Type B pancreatic cell (in vitro differentiated cells): ENCODE data around the gene MEGF11. TPM values are rescaled to one million over a fixed set of nuclear protein-coding genes. Genes with fewer than 3 reads are reported as not detected.

ENCODE experiments used
- DNase-seq: peaks from one replicate; pipeline ENCODE4 v3.0.0; 2021; ENCODE audit warnings: mixed read lengths; ENCODE audit not compliant: unreplicated experiment; ENCODE audit errors: extremely low spot score
- H3K27ac Mint-ChIP-seq: 2 replicates; pipeline ENCODE4 v1.8.0; 2021; ENCODE audit warnings: mild to moderate bottlenecking, mixed read lengths
- H3K27me3 Mint-ChIP-seq: 2 replicates; pipeline ENCODE4 v1.8.0; 2021; ENCODE audit warnings: mixed read lengths
- H3K36me3 Mint-ChIP-seq: 2 replicates; pipeline ENCODE4 v1.8.0; 2021; ENCODE audit warnings: mixed read lengths
- H3K4me1 Mint-ChIP-seq: one replicate; pipeline ENCODE4 v1.8.0; 2021; ENCODE audit warnings: mixed read lengths; ENCODE audit not compliant: unreplicated experiment
- H3K4me3 Mint-ChIP-seq: 2 replicates; pipeline ENCODE4 v1.8.0; 2021; ENCODE audit warnings: mild to moderate bottlenecking, mixed read lengths
- H3K9me3 Mint-ChIP-seq: 2 replicates; pipeline ENCODE4 v1.8.0; 2021; ENCODE audit warnings: mixed read lengths
- total RNA-seq: library from RNA; stranded (reverse); gene quantifications from 2 replicates; pipeline ENCODE4 v1.2.1, GENCODE V29; 2021; ENCODE audit warnings: low replicate concordance
- TF ChIP-seq, protein P1 (sequence below): fragments of 200-600 bp; sonication (generic); conservative IDR thresholded peaks from 2 replicates; pipeline ENCODE4 v1.5.0; 2021; ENCODE audit warnings: antibody characterized with exemption, mild to moderate bottlenecking

MEGF11 gene
- total RNA-seq, 1 donor from 2014 or later, result 3.3 TPM

GRCh38 chr15:66025972-66026371 lies 227.6 kb downstream of the MEGF11 start:
- Mint-ChIP-seq H3K27me3 (peaks cover 21% of the 10 kb centered on the region), H3K4me3 (no peak overlapping the region), H3K4me1 (peaks cover 14% of the 10 kb centered on the region), H3K9me3 (no peaks in the 10 kb centered on the region), H3K27ac (no peak overlapping the region), H3K36me3 (no peaks in the 10 kb centered on the region)
- TF ChIP-seq, protein P1, sequence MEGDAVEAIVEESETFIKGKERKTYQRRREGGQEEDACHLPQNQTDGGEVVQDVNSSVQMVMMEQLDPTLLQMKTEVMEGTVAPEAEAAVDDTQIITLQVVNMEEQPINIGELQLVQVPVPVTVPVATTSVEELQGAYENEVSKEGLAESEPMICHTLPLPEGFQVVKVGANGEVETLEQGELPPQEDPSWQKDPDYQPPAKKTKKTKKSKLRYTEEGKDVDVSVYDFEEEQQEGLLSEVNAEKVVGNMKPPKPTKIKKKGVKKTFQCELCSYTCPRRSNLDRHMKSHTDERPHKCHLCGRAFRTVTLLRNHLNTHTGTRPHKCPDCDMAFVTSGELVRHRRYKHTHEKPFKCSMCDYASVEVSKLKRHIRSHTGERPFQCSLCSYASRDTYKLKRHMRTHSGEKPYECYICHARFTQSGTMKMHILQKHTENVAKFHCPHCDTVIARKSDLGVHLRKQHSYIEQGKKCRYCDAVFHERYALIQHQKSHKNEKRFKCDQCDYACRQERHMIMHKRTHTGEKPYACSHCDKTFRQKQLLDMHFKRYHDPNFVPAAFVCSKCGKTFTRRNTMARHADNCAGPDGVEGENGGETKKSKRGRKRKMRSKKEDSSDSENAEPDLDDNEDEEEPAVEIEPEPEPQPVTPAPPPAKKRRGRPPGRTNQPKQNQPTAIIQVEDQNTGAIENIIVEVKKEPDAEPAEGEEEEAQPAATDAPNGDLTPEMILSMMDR, result no peak
- no peak for DNase-seq

DNA sequence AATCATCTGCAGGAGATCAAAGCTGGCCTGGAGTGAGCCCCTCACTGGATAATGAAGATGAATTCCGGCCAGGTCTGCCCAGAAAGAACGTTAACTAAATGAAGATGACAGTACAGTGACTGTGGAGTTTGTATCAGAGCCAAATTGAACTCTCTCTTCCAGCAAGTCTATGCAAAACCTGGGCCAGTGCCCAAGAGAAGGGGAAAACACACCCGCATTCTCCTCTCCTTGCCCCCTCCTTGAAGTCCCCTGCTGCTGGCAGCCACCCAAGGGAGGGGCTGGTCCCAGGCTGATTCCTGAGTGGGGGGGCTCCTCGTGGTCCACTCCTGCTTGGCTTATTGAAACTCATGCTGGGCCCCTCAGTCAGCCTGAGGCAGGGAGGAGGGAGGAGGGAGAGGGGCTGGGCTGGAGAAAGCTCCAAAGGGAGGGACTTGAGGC lies 228.5 kb downstream of the MEGF11 start:
- Mint-ChIP-seq H3K4me1 (peaks cover 14% of the 10 kb centered on the region), H3K4me3 (no peak overlapping the region), H3K9me3 (no peaks in the 10 kb centered on the region), H3K36me3 (no peaks in the 10 kb centered on the region), H3K27ac (peak overlapping the region; percentile 10), H3K27me3 (peaks cover 21% of the 10 kb centered on the region)
- TF ChIP-seq, protein P1, result no peak
- DNase-seq, result no peak

- peaks cover 17% of the 10 kb centered on the region for H3K27me3 Mint-ChIP-seq
- H3K36me3 Mint-ChIP-seq, result no peaks in the 10 kb centered on the region
- no peak overlapping the region for H3K27ac Mint-ChIP-seq
- no peaks in the 10 kb centered on the region for H3K9me3 Mint-ChIP-seq
- no peak for DNase-seq
- TF ChIP-seq, protein P1, result no peak
- peaks cover 14% of the 10 kb centered on the region for H3K4me1 Mint-ChIP-seq
- H3K4me3 Mint-ChIP-seq, result no peak overlapping the region
Measured at GRCh38 chr15:66024116-66024515, 229.4 kb downstream of the MEGF11 start.

- Mint-ChIP-seq H3K27me3 (peaks cover 17% of the 10 kb centered on the region), H3K4me3 (no peak overlapping the region), H3K36me3 (no peaks in the 10 kb centered on the region), H3K4me1 (peaks cover 14% of the 10 kb centered on the region), H3K27ac (no peak overlapping the region), H3K9me3 (no peaks in the 10 kb centered on the region)
- TF ChIP-seq, protein P1, result no peak
- no peak for DNase-seq
Measured at GRCh38 chr15:66023311-66023972, 230.1 kb downstream of the MEGF11 start.

DNA sequence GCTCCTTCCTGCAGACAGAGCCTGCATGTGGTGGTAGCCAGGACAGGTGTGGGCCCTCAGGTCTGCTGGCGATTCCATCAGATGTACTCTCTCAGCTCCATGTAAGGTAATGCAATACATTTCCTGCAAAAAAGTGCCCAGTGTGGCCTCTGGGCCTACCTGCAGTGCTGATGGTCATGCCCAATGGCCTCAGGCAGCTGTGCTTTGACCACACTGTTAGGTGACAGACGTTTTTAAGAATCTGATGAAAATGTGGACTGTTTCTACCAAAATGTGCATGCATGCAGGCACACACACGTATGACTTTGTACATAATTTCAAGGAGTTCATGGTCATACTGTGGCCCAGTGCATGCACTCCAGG lies 231.4 kb downstream of the MEGF11 start:
- Mint-ChIP-seq H3K4me3 (no peak overlapping the region), H3K36me3 (no peaks in the 10 kb centered on the region), H3K9me3 (no peaks in the 10 kb centered on the region), H3K27me3 (peaks cover 18% of the 10 kb centered on the region), H3K4me1 (peaks cover 14% of the 10 kb centered on the region), H3K27ac (no peak overlapping the region)
- TF ChIP-seq, protein P1, result no peak
- no peak for DNase-seq
